Femur (tissue), 1 donor: ENCODE results near the gene QSOX2.
"Not testable (repeated sequence)": the region's sequence is repeated elsewhere in the genome, so short reads cannot be mapped to it uniquely, and the experiment has no call there.

Experiments
- DNase-seq: peaks from one replicate; pipeline ENCODE4 v3.0.0-alpha.2; 2017

QSOX2 gene

GRCh38 chr9:136281421-136282271 is 36.0 kb upstream of the QSOX2 start:
- DNase-seq, result no peak

DNA sequence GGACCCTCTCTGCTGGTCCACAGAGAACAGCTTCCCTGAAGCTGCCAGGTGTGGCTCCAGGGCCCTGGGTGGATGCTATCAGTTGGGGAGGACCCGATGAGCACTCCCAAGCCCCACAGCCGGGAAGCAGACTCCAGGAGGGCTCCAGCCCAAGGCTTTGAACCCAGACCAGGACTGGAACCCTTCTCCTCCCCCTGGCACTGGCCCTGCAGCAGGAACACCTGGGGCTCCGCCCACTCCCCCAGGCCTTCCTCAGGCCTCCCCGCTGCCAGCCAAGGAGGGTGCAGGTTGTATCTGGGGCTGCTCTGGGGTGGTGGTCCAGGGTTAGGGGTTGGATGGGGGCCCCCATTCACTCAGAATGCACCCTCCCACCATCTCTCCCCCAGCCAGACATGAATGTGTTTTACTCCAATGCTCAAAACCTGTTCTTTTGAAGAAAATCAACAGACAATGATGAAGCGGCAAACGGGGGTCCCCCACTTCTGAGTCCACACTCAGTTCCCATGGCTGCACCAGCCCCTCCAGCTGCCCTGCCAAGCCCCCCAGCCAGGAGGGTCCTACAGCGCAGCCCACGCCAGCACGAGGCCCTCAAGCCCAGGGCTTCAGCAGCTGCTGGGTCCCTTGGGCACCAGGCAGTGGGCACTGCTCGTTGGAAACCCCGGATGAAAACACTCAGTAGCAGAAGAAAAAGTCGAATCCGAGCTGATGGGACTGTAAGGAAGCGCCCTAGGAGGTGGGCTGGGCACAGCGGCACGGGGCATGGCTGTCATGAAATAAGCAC is 35.1 kb upstream of the QSOX2 start:
- DNase-seq, result no peak

DNA sequence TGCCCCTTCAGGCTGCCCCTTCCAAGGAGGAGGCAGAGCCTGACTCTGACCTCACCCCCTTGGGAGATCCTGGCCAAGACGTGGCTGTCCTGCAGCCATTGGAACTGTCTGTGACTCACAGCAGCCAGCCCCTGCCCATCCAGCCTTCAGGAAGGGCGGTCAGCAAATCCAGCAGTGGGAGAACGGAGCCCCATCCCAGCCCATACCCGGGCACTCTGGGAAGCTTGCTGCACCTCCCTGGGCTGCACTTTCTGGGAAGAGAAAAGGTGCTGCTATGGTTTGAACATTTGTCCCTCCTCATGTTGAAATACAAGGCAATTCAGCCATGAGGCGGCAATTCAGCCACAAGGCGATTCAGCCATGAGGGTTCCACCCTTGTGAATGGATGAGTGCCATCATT is 33.9 kb upstream of the QSOX2 start:
- no peak for DNase-seq

DNA sequence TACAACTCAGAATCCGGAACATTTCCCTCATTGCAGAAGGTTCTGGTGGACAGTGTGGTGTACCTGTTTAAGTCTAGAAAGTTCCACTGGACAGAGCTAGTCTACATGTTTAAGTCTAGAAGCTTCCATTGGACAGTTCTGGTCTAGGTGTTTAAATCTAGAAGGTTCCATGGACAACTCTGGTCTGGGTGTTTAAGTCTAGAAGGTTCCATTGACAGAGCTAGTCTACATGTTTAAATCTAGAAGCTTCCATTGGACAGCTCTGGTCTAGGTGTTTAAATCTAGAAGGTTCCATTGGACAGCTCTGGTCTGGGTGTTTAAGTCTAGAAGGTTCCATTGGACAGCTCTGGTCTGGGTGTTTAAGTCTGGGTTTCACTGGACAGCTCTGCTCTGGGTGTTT is 33.3 kb upstream of the QSOX2 start:
- DNase-seq, result no peak

- no peak for DNase-seq
These were observed 32.6 kb upstream of the QSOX2 start for GRCh38 chr9:136278221-136278620.

DNA sequence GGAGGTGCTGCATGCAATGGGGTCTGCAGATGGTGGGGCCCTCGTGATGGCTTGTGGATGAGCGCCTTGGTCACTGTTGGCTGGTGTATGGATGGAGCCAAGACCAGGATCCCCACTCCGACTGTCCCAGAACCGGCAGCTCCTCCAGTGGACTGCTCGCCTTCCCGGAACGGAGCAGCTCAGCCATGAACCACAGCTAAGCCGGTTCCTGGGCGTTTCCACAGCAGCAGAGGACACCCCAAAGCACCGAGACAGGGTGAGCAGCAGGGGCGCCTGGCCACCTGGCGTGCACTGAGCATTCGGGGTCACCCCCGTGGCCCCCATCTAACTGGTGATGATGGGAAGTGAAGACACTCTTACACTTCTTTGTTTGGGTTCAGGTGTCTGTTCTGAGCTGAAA is 32.1 kb upstream of the QSOX2 start:
- DNase-seq, result no peak

DNA sequence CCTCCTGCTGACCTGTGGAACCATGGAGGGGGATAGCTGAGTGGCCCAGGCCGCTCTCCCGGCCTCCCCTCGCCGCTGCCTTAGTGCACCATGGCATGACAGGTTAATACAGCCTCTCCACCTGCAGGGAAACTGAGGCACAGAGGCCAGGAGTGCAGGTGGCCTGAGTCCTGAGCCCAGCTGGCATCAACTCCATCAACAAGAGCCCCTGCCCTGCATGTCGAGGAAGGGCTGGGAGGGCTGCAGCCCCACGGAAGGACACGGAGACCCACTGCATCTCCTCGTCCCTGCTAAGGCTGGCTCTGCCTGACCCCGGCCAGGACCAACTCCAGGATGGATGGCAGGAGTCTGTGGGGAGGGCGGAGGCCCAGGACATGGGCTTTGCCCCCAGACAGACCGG is 31.1 kb upstream of the QSOX2 start:
- no peak for DNase-seq

- no peak for DNase-seq
These were observed 30.2 kb upstream of the QSOX2 start for GRCh38 chr9:136275655-136276429.

DNA sequence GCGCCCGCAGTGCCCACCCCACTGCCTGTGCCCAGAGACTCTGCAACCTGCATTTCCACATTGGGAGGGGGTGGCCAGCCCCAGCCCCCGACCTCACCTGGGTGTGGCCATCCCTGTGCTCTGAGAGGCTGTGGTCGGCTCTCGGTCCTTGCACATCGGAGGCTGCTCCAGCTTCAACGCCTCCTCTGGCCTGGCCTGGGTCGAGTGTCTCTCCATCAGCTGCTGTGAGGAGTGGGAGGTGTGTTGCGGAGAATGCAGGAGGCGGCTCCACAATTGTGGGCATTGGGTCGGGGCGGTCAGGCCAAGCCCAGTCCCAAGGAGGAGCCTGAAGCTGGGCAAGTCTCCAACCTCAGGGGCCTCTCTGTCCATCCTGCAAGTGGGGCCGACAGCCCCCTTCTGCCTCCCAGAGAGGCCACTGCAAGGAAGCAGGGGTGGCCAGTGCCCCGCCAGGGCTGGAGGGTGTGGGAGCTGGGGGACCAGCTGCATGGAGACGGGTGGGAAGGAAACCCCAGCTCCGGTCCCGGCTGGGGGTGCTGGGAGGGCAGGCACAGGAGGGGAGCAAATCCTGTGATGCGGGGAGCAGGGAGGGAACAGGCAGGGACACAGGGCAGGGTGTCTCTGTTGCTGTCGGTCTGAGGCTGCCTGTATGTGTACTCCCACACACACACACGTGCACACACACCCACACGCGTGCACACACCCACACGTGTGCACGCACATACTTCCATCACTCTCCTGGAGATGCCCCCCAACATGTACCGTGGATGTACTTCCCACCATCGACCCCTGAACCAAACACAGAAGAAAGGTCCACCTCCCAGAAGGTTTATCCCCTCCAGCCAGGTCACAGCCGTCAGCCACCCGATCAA is 29.4 kb upstream of the QSOX2 start:
- no peak for DNase-seq

DNA sequence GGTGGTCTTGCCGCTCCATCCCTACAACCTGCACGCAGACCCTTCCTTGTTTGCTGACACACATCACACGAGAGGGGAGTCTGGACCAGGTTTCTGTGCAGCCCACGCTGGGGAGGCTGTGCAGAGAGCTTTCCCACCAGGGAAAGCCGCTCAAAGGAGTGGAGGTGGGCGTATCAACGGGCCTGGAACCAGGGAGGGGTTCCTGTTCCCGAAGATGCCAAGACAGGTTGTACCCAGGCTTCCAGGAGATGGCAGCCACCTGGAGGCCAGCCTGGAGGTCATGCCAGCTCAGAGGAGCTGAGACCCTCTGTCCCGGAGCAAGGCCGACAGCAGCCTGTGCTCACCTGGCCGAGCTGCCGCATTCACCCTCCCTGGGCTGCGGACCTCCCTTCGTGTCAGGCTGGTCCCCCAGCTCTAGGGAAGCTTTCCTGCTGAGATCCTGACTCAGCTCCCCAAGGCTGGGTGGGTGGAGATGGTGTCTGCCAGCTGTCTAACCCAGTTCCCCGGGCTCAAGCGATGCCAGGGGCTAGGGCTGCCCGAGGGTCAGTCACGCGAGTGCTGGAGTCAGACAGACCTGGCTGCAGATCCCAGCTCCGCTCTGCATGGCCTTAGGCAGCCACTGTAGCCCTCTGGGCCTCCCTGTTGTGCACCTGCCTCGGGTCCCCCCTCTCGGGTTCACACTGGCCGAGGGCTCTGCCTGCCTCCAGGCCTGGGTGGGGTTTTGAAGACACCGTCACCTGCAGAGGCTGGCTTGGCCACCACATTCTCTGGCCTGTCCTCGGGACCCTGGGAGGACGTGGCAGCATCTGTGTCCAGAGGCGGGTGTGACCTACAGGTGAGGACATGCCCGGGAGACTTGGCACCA is 28.5 kb upstream of the QSOX2 start:
- no peak for DNase-seq

DNA sequence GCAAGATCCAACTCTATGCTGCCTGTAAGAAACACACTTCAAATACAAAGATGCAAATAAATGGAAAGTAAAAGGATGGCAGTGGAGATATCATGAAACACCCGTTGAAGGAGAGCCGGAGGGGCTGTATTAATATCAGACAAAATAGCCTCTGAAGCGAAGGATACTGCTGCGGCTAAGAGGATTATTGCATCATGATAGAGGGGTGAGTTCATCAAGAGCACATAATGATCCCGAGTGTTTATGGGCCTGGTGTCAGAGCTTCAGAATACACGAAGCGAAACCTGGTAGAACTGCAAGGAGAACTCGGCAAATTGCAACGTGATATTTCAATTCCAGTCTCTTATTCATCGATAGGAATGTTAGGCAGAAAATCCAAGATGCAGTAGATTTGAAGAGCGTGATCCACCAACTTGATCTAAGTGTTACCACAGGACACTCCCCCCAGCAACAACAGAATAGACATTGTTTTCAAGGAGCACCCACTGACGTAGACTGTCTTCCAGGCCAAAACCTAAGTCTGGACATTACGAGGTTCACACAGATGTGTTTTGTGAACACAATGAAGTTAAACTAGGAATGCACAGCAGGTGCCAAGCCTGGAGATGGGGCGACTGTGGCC is 27.7 kb upstream of the QSOX2 start:
- DNase-seq, result no peak

DNA sequence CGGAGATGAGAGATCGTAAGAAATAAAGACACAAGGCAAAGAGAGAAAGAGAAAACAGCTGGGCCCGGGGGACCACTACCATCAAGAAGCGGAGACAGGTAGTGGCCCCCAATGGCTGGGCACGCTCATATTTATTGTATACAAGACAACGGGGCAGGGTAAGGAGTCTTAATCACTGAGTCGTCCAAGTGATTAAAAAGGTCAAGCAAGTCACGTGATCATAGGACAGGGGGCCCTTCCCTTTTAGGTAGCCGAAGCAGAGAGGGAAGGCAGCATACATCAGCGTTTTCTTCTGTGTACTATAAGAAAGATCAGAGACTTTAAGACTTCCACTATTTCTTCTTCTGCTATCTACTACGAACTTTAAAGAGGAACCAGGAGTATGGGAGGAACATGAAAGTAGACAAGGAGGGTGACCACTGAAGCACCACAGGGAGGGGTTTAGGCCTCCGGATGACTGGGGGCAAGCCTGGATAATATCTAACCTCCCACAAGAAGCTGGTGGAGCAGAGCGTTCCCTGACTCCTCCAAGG is 24.6 kb upstream of the QSOX2 start:
- DNase-seq, result no peak

DNA sequence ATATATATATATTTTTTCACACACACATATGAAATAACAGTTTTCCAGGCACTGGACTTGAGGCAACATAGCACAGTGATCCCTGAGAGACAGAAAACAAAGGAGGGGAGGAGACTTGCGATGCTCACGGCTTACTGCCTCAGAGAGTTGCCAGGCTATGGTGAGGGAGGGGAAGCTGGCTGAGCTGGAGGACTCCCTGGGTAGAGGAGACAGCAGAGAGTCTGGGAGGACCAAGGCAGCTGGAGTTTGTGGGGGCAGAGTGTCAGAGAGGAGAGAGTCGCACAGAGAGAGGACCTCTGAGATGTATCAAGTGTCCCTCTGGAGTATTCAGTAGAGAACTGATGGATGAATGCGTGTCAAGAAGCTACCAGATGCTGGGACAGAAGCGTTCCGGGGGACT is 23.1 kb upstream of the QSOX2 start:
- DNase-seq, result no peak

GRCh38 chr9:136268318-136268717 is 22.7 kb upstream of the QSOX2 start:
- DNase-seq, result peak; percentile 67

- peak; percentile 90 for DNase-seq
These were observed 21.9 kb upstream of the QSOX2 start for GRCh38 chr9:136267261-136268111.

DNA sequence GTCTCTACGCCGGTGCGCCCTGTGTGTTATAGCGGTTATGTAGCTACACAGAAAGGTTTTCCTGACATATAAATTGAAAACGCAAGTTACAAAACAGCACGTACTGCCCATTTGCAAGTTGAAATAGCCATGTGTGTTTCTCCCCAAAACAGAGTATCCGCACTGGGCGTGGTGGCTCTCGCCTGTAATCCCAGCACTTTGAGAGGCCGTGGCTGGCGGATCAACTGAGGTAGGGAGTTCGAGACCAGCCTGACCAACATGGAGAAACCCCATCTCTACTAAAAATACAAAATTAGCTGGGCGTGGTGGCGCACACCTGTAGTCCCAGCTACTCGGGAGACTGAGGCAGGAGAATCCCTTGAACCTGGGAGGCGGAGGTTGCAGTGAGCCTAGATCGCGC is 21.0 kb upstream of the QSOX2 start:
- DNase-seq, result not testable (repeated sequence)

- no peak for DNase-seq
These were observed 20.1 kb upstream of the QSOX2 start for GRCh38 chr9:136265561-136266355.
